ENCODE results near the gene PPP2R5E. TPM values are rescaled to one million over a fixed set of nuclear protein-coding genes. Genes with fewer than 3 reads are reported as not detected.
"Not testable (repeated sequence)": the region's sequence is repeated elsewhere in the genome, so short reads cannot be mapped to it uniquely, and the experiment has no call there.

Gene PPP2R5E
- total and polyA plus RNA-seq, 2 experiments from 2014 or later: 21.8 to 31.8 TPM

DNA sequence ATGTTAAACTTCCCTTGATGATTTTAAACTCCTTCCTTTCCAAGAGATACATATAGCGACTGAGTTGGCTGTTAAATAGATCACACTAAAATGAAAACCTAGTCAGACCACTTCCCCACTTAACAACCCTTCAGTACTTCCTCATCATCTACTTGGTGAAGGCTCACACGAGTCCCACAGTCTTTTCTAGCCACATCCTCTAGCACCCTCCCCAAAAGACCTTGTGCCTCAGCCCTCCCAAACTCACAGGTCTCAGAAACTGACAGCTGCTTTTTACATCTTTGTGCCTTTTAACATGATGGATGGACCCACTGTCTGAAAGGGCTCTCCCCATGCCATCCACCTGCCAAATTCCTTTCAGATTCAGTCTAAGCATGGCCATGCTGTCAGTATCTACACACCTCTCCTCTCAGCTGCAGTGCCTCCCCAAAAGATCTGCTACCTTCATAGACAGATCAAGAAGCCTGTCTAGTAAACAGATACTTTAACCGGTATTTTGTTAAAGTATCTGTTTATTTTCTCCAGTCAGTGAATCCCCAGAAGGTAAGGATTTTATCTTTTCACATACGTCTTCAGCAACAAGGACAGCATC is 159.3 kb downstream of the PPP2R5E start:
- H3K4me1 ChIP-seq (ENCODE audit: insufficient read depth): no peaks in the 10 kb centered on the region
- in situ Hi-C loops (cut with MboI): loop anchor here (25.0 kb wide), 1 partner anchor 378 kb away; no protein-coding TSS in a partner anchor
- TF ChIP-seq EZH2phosphoT487 (IDR thresholded peaks at IDR 0.05; ENCODE audit: insufficient read depth, low read depth): no peak
- TF ChIP-seq EZH2 (IDR thresholded peaks at IDR 0.05; ENCODE audit: insufficient read depth, poor library complexity, severe bottlenecking): no peak
- H3K4me2 ChIP-seq (ENCODE audit: unreplicated experiment): no peak overlapping the region
- H3K9me2 ChIP-seq (ENCODE audit: insufficient read depth): no peaks in the 10 kb centered on the region
- H3F3A ChIP-seq (ENCODE audit: insufficient read depth): no peaks in the 10 kb centered on the region
- no peaks in the 10 kb centered on the region for H4K20me1 ChIP-seq (ENCODE audit: insufficient read depth)
- WGBS, 2 experiments (ENCODE audit: low coverage in 1 of 2, low lambda C conversion rate in 2 of 2, missing lambda C conversion rate in 2 of 2): 79 to 81% methylated on average over 4 of the region's 4 CpGs
- H3K27ac ChIP-seq: no peak overlapping the region
- no peak overlapping the region for H2AFZ ChIP-seq
- H3K36me3 ChIP-seq (ENCODE audit: low read depth): peaks cover 32% of the 10 kb centered on the region
- DNase-seq: no peak
- no peak overlapping the region for H3K9ac ChIP-seq
- no peaks in the 10 kb centered on the region for H3K9me3 ChIP-seq (ENCODE audit: low read depth)
- no peak overlapping the region for H3K4me3 ChIP-seq
- no peaks in the 10 kb centered on the region for H3K27me3 ChIP-seq (replicated peaks; ENCODE audit: insufficient read depth)
- no peaks in the 10 kb centered on the region for H3K79me2 ChIP-seq (ENCODE audit: insufficient read depth)

- no peaks in the 10 kb centered on the region for H3K9me2 ChIP-seq (ENCODE audit: insufficient read depth)
- in situ Hi-C loops (cut with MboI): loop anchor here (25.0 kb wide), 1 partner anchor 384 kb away; no protein-coding TSS in a partner anchor
These were observed 164.7 kb downstream of the PPP2R5E start for GRCh38 chr14:63378444-63378843.

GRCh38 chr14:63375769-63376168 is 167.4 kb downstream of the PPP2R5E start:
- peaks cover 14% of the 10 kb centered on the region for H3K36me3 ChIP-seq (ENCODE audit: low read depth)
- H2AFZ ChIP-seq: no peak overlapping the region
- no peak overlapping the region for H3K9ac ChIP-seq
- H3K9me2 ChIP-seq (ENCODE audit: insufficient read depth): no peaks in the 10 kb centered on the region
- H3K9me3 ChIP-seq (ENCODE audit: low read depth): no peaks in the 10 kb centered on the region
- no peaks in the 10 kb centered on the region for H4K20me1 ChIP-seq (ENCODE audit: insufficient read depth)
- H3K4me1 ChIP-seq (ENCODE audit: insufficient read depth): peaks cover 9% of the 10 kb centered on the region; the same call in 1 of the 2 replicates
- no peaks in the 10 kb centered on the region for H3K79me2 ChIP-seq (ENCODE audit: insufficient read depth)
- H3K27ac ChIP-seq: no peak overlapping the region
- no peak for TF ChIP-seq EZH2 (IDR thresholded peaks at IDR 0.05; ENCODE audit: insufficient read depth, poor library complexity, severe bottlenecking)
- TF ChIP-seq EZH2phosphoT487 (IDR thresholded peaks at IDR 0.05; ENCODE audit: insufficient read depth, low read depth): no peak
- H3K27me3 ChIP-seq (replicated peaks; ENCODE audit: insufficient read depth): no peaks in the 10 kb centered on the region
- no peak overlapping the region for H3K4me3 ChIP-seq
- H3K4me2 ChIP-seq (ENCODE audit: unreplicated experiment): no peak overlapping the region
- WGBS, 2 experiments (ENCODE audit: low coverage in 1 of 2, low lambda C conversion rate in 2 of 2, missing lambda C conversion rate in 2 of 2): 58 to 60% methylated on average over 3 of the region's 3 CpGs
- in situ Hi-C loops (cut with MboI): loop anchor here (25.0 kb wide), 1 partner anchor 387 kb away; no protein-coding TSS in a partner anchor
- no peaks in the 10 kb centered on the region; the same call in 1 of the 2 replicates for H3F3A ChIP-seq (ENCODE audit: insufficient read depth)
- DNase-seq: peak; percentile 48

More at GRCh38 chr14:63378444-63378843, 164.7 kb downstream of the PPP2R5E start:
- no peaks in the 10 kb centered on the region for H3K79me2 ChIP-seq (ENCODE audit: insufficient read depth)
- H3K4me2 ChIP-seq (ENCODE audit: unreplicated experiment): no peak overlapping the region
- H3K27me3 ChIP-seq (replicated peaks; ENCODE audit: insufficient read depth): no peaks in the 10 kb centered on the region
- no peak overlapping the region for H2AFZ ChIP-seq
- no peak overlapping the region for H3K27ac ChIP-seq
- WGBS, 2 experiments (ENCODE audit: low coverage in 1 of 2, low lambda C conversion rate in 2 of 2, missing lambda C conversion rate in 2 of 2): 93 to 100% methylated on average over 2 of the region's 2 CpGs
- H3K4me3 ChIP-seq: no peak overlapping the region
- no peaks in the 10 kb centered on the region; the same call in 1 of the 2 replicates for H3F3A ChIP-seq (ENCODE audit: insufficient read depth)
- H3K4me1 ChIP-seq (ENCODE audit: insufficient read depth): peaks cover 9% of the 10 kb centered on the region; the same call in 1 of the 2 replicates
- TF ChIP-seq EZH2 (IDR thresholded peaks at IDR 0.05; ENCODE audit: insufficient read depth, poor library complexity, severe bottlenecking) (no peak), EZH2phosphoT487 (IDR thresholded peaks at IDR 0.05; ENCODE audit: insufficient read depth, low read depth) (no peak)
- H3K36me3 ChIP-seq (ENCODE audit: low read depth): peaks cover 32% of the 10 kb centered on the region
- H3K9ac ChIP-seq: no peak overlapping the region
- no peaks in the 10 kb centered on the region for H3K9me3 ChIP-seq (ENCODE audit: low read depth)
- H4K20me1 ChIP-seq (ENCODE audit: insufficient read depth): no peaks in the 10 kb centered on the region
- DNase-seq: no peak

GRCh38 chr14:63371613-63372012 is 171.6 kb downstream of the PPP2R5E start:
- H3K79me2 ChIP-seq (ENCODE audit: insufficient read depth); H3F3A ChIP-seq (ENCODE audit: insufficient read depth); H3K27ac ChIP-seq; DNase-seq; H3K9me3 ChIP-seq (ENCODE audit: low read depth); H3K4me1 ChIP-seq (ENCODE audit: insufficient read depth); H3K4me3 ChIP-seq; H2AFZ ChIP-seq; H3K4me2 ChIP-seq (ENCODE audit: unreplicated experiment); H4K20me1 ChIP-seq (ENCODE audit: insufficient read depth); H3K9ac ChIP-seq; H3K9me2 ChIP-seq (ENCODE audit: insufficient read depth); in situ Hi-C loops (cut with MboI); H3K27me3 ChIP-seq (replicated peaks; ENCODE audit: insufficient read depth): not testable (repeated sequence)
- H3K36me3 ChIP-seq (ENCODE audit: low read depth): peaks cover 15% of the 10 kb centered on the region; the same call in 1 of the 2 replicates
- WGBS, 2 experiments (ENCODE audit: low coverage in 1 of 2, low lambda C conversion rate in 2 of 2, missing lambda C conversion rate in 2 of 2): 34 to 35% methylated on average over 2 of the region's 2 CpGs

All from GM23248 (cell line).